Measurements from ENCODE around the gene GPRC5B. TPM values are rescaled to one million over a fixed set of nuclear protein-coding genes. Genes with fewer than 3 reads are reported as not detected.
A peak's percentile ranks its signal among the peaks of the same experiment; 100 is the strongest.

GPRC5B gene
- total and polyA plus RNA-seq, 3 donors from 2014 or later: 144 to 303 (median 195) TPM

DNA sequence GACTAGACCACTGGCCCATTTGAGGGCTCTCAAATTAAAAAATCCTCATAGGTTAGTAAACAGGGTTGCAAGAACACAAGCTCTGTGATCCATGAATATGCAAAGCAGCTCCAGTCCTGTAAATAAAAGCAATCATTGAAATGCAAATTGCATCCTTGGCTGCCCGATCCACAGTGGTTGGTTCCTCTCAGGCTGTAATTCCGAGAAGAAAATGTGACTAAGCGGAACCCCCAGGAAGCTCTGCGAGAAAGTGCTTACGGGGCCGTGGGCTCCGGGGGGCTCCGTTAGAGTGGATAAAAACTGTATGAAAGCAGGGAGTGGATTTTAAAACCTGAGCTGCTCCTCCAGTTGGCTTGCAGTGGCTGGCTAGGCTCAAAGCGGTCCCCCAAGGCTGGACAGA, 2.5 kb downstream of the GPRC5B start:
- H3K27me3 ChIP-seq: no peaks in the 10 kb centered on the region
- H3K4me1 ChIP-seq: peaks cover 37% of the 10 kb centered on the region
- no peaks in the 10 kb centered on the region for H3K9me3 ChIP-seq
- no peak for DNase-seq
- no peaks in the 10 kb centered on the region for H3K36me3 ChIP-seq (ENCODE audit: low read depth, missing control alignments)
- H3K27ac ChIP-seq: peak overlapping the region; percentile 68 to 82
- intact Hi-C loops (cut with DNase I; ENCODE audit: low total_unique reads): no loop called here
- WGBS, 2 donors: 47 to 67% methylated on average over 8 to 9 of the region's 9 CpGs
- TF ChIP-seq, protein P1, sequence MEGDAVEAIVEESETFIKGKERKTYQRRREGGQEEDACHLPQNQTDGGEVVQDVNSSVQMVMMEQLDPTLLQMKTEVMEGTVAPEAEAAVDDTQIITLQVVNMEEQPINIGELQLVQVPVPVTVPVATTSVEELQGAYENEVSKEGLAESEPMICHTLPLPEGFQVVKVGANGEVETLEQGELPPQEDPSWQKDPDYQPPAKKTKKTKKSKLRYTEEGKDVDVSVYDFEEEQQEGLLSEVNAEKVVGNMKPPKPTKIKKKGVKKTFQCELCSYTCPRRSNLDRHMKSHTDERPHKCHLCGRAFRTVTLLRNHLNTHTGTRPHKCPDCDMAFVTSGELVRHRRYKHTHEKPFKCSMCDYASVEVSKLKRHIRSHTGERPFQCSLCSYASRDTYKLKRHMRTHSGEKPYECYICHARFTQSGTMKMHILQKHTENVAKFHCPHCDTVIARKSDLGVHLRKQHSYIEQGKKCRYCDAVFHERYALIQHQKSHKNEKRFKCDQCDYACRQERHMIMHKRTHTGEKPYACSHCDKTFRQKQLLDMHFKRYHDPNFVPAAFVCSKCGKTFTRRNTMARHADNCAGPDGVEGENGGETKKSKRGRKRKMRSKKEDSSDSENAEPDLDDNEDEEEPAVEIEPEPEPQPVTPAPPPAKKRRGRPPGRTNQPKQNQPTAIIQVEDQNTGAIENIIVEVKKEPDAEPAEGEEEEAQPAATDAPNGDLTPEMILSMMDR (IDR thresholded peaks at IDR 0.05): no peak
- TF ChIP-seq POLR2A (IDR thresholded peaks at IDR 0.05): no peak
- H3K4me3 ChIP-seq: peak overlapping the region; percentile 80 to 93

GRCh38 chr16:19881783-19882182, 2.9 kb downstream of the GPRC5B start:
- no peak overlapping the region for H3K27ac ChIP-seq
- no peaks in the 10 kb centered on the region for H3K9me3 ChIP-seq
- H3K4me1 ChIP-seq: peaks cover 38% of the 10 kb centered on the region
- H3K4me3 ChIP-seq: no peak overlapping the region
- intact Hi-C loops (cut with DNase I; ENCODE audit: low total_unique reads): no loop called here
- no peaks in the 10 kb centered on the region for H3K36me3 ChIP-seq (ENCODE audit: low read depth, missing control alignments)
- WGBS, 2 donors: 44 to 49% methylated on average over 6 of the region's 6 CpGs
- DNase-seq: no peak
- no peaks in the 10 kb centered on the region for H3K27me3 ChIP-seq
- no peak for TF ChIP-seq POLR2A (IDR thresholded peaks at IDR 0.05)
- TF ChIP-seq, protein P1 (IDR thresholded peaks at IDR 0.05): no peak

DNA sequence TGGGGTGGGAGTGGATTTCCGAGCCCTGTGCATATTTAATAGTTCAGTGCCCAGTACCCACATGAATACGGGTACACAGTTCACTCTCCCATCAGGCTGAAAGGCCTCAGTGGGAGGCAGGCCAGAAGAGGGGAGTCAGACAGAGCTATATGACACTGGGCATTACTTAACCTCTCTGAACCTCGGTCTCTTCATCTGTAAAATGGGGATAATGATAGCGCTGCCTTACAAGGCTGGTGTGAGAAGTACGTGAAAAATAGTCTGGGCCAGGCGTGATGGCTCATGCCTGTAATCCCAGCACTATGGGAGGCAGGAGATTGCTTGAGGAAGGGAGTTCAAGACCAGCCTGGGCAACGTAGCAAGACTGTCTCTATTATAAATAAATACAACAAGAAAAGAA, 3.6 kb downstream of the GPRC5B start:
- no peak for DNase-seq
- intact Hi-C loops (cut with DNase I; ENCODE audit: low total_unique reads): no loop called here
- Histone ChIP-seq H3K4me3 (no peak overlapping the region), H3K9me3 (no peaks in the 10 kb centered on the region), H3K4me1 (peaks cover 44% of the 10 kb centered on the region), H3K36me3 (ENCODE audit: low read depth, missing control alignments) (no peaks in the 10 kb centered on the region), H3K27ac (no peak overlapping the region), H3K27me3 (no peaks in the 10 kb centered on the region)
- TF ChIP-seq, protein P1 (IDR thresholded peaks at IDR 0.05): no peak
- TF ChIP-seq POLR2A (IDR thresholded peaks at IDR 0.05): no peak
- 74 to 87% methylated on average over 7 of the region's 7 CpGs for WGBS, 2 donors

DNA sequence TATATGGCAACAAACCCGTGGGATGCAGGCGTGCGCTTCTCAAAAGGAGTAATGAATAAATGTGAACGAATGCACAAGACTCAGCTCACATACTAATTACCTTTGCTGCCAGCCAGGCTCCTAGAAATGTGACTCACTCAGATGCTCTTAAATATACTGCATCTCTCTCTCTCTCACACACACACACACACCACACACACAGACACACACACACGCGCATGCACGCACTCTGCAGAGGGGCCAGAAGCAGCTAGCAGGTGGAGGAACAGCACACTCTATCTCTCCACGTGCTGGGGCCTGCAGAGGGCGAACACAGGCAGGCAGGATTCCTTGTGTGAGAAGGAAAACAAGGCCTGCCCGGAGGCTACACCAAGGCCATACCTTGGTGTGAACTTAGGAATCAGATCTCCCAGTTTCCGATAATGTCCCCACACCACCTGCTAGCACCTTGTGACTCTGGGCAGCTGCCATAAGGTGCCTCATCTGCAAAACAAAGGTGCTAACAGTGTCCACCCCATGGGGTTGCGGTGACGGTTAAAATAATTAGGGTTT, 5.3 kb downstream of the GPRC5B start:
- DNase-seq: no peak
- no peaks in the 10 kb centered on the region for H3K27me3 ChIP-seq
- intact Hi-C loops (cut with DNase I; ENCODE audit: low total_unique reads): no loop called here
- no peaks in the 10 kb centered on the region for H3K36me3 ChIP-seq (ENCODE audit: low read depth, missing control alignments)
- H3K4me1 ChIP-seq: peaks cover 43% of the 10 kb centered on the region
- WGBS, 2 donors: 63 to 69% methylated on average over 13 of the region's 13 CpGs
- H3K9me3 ChIP-seq: no peaks in the 10 kb centered on the region
- H3K4me3 ChIP-seq: no peak overlapping the region
- TF ChIP-seq POLR2A (IDR thresholded peaks at IDR 0.05): no peak
- TF ChIP-seq, protein P1 (IDR thresholded peaks at IDR 0.05): no peak
- H3K27ac ChIP-seq: peak overlapping the region in 1 of 2 donors; percentile 65

- peak overlapping the region; percentile 41 to 65 for H3K27ac ChIP-seq
- no peaks in the 10 kb centered on the region for H3K27me3 ChIP-seq
- intact Hi-C loops (cut with DNase I; ENCODE audit: low total_unique reads): no loop called here
- no peak overlapping the region for H3K4me3 ChIP-seq
- WGBS, 2 donors: 68 to 78% methylated on average over 4 to 11 of the region's 11 CpGs
- H3K36me3 ChIP-seq (ENCODE audit: low read depth, missing control alignments): no peaks in the 10 kb centered on the region
- H3K9me3 ChIP-seq: no peaks in the 10 kb centered on the region
- DNase-seq: peak; percentile 64
- TF ChIP-seq, protein P1 (IDR thresholded peaks at IDR 0.05): no peak
- TF ChIP-seq POLR2A (IDR thresholded peaks at IDR 0.05): no peak
- H3K4me1 ChIP-seq: peaks cover 44% of the 10 kb centered on the region
Observed at GRCh38 chr16:19878757-19879156, 5.9 kb downstream of the GPRC5B start.
